ENCODE measurements around the gene PLCXD3. TPM values are rescaled to one million over a fixed set of nuclear protein-coding genes. Genes with fewer than 3 reads are reported as not detected.

PLCXD3 gene
- polyA plus RNA-seq, 1 donor (not counting 4 experiments of a cell fraction or from before 2014, with no cell fraction given), result not detected

DNA sequence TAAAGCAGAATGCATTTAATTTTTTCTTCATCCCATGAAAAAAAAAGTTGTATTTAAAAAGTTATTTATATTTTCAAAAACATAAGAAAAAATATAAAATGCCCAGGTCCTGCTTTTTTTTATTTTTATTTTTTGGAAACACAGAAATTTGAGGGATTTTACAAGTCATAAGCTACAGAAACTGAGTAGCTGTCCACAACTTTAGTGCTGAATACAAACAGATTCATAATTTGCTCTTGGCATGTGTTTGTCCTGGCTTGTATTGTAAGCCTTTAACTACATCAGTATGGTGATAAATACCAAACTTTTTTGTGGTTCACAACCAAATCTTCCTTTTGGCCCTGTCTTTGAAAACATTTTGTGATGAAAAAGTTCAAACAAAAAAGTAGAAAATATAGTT is 7.5 kb upstream of the PLCXD3 start:
- TF ChIP-seq CTCF (optimal IDR thresholded peaks at IDR 0.05 in 1 of 3, IDR thresholded peaks at IDR 0.05 in 1 of 3, conservative IDR thresholded peaks at IDR 0.05 in 1 of 3; ENCODE audit: extremely low read depth in 1 of 3, insufficient read depth in 2 of 3, low read length in 3 of 3), result no peak
- no peak for TF ChIP-seq EZH2 (IDR thresholded peaks at IDR 0.05; ENCODE audit: low read length)
- dilution Hi-C loops (cut with MboI; ENCODE audit: extremely low pct_ligation_motif_present, low sequenced_read_pairs), result no loop called here
- no peak overlapping the region for H3K4me3 ChIP-seq (ENCODE audit: control insufficient read depth in 2 of 3, extremely low read depth in 1 of 3, insufficient read depth in 2 of 3, low read depth in 1 of 3, low read length in 3 of 3)
- DNase-seq (ENCODE audit: low read depth, low spot score) (no peak), FAIRE-seq (no peak)
- no peaks in the 10 kb centered on the region for H3K9me3 ChIP-seq (ENCODE audit: control insufficient read depth, low read depth, low read length)
- no peaks in the 10 kb centered on the region for H3K36me3 ChIP-seq (ENCODE audit: control insufficient read depth in 2 of 2, extremely low read depth in 1 of 2, insufficient read depth in 2 of 2, low read length in 2 of 2)
- H3K4me2 ChIP-seq (ENCODE audit: control insufficient read depth, extremely low read depth, insufficient read depth, low read depth, low read length), result no peak overlapping the region
- H3K27ac ChIP-seq (ENCODE audit: control insufficient read depth, insufficient read depth, low read length), result no peak overlapping the region
- H3K79me2 ChIP-seq (ENCODE audit: control insufficient read depth, insufficient read depth, low read length), result no peaks in the 10 kb centered on the region
- no peaks in the 10 kb centered on the region for H3K27me3 ChIP-seq (ENCODE audit: control insufficient read depth, extremely low read depth, insufficient read depth, low read length)
- H3K9me1 ChIP-seq (ENCODE audit: control insufficient read depth, extremely low read depth, insufficient read depth, low read length), result no peaks in the 10 kb centered on the region
- H4K20me1 ChIP-seq (ENCODE audit: control insufficient read depth, extremely low read depth, insufficient read depth, low read length), result no peaks in the 10 kb centered on the region
- H2AFZ ChIP-seq (ENCODE audit: control insufficient read depth, low read length), result no peak overlapping the region
- H3K9ac ChIP-seq (ENCODE audit: control insufficient read depth, extremely low read depth, insufficient read depth, low read length), result no peak overlapping the region
- no peaks in the 10 kb centered on the region for H3K4me1 ChIP-seq (ENCODE audit: control insufficient read depth, extremely low read depth, insufficient read depth, low read length)

GRCh38 chr5:41511241-41511640 is 840 bp upstream of the PLCXD3 start:
- Histone ChIP-seq H3K27me3 (ENCODE audit: control insufficient read depth, extremely low read depth, insufficient read depth, low read length) (peaks cover 15% of the 10 kb centered on the region), H2AFZ (ENCODE audit: control insufficient read depth, low read length) (no peak overlapping the region)

More at GRCh38 chr5:41511241-41511640, 840 bp upstream of the PLCXD3 start:
- DNase-seq (ENCODE audit: low read depth, low spot score) (no peak), FAIRE-seq (no peak)
- TF ChIP-seq CTCF (optimal IDR thresholded peaks at IDR 0.05 in 1 of 3, IDR thresholded peaks at IDR 0.05 in 1 of 3, conservative IDR thresholded peaks at IDR 0.05 in 1 of 3; ENCODE audit: extremely low read depth in 1 of 3, insufficient read depth in 2 of 3, low read length in 3 of 3), result no peak
- no peak for TF ChIP-seq EZH2 (IDR thresholded peaks at IDR 0.05; ENCODE audit: low read length)
- no peaks in the 10 kb centered on the region for H4K20me1 ChIP-seq (ENCODE audit: control insufficient read depth, extremely low read depth, insufficient read depth, low read length)
- H3K36me3 ChIP-seq (ENCODE audit: control insufficient read depth in 2 of 2, extremely low read depth in 1 of 2, insufficient read depth in 2 of 2, low read length in 2 of 2), result no peaks in the 10 kb centered on the region
- no peaks in the 10 kb centered on the region for H3K79me2 ChIP-seq (ENCODE audit: control insufficient read depth, insufficient read depth, low read length)
- no peaks in the 10 kb centered on the region for H3K9me3 ChIP-seq (ENCODE audit: control insufficient read depth, low read depth, low read length)
- no peaks in the 10 kb centered on the region for H3K4me1 ChIP-seq (ENCODE audit: control insufficient read depth, extremely low read depth, insufficient read depth, low read length)
- dilution Hi-C loops (cut with MboI; ENCODE audit: extremely low pct_ligation_motif_present, low sequenced_read_pairs), result no loop called here
- no peak overlapping the region for H3K9ac ChIP-seq (ENCODE audit: control insufficient read depth, extremely low read depth, insufficient read depth, low read length)
- no peak overlapping the region for H3K4me2 ChIP-seq (ENCODE audit: control insufficient read depth, extremely low read depth, insufficient read depth, low read depth, low read length)
- no peak overlapping the region for H3K4me3 ChIP-seq (ENCODE audit: control insufficient read depth in 2 of 3, extremely low read depth in 1 of 3, insufficient read depth in 2 of 3, low read depth in 1 of 3, low read length in 3 of 3)
- H3K27ac ChIP-seq (ENCODE audit: control insufficient read depth, insufficient read depth, low read length), result no peak overlapping the region
- H3K9me1 ChIP-seq (ENCODE audit: control insufficient read depth, extremely low read depth, insufficient read depth, low read length), result no peaks in the 10 kb centered on the region
